ENCODE measurements around the gene NWD2. TPM values are rescaled to one million over a fixed set of nuclear protein-coding genes. Genes with fewer than 3 reads are reported as not detected.

NWD2 gene
- total and polyA plus RNA-seq, 10 of the 15 experiments (the other 5 are each of a cell fraction or from before 2014, with no cell fraction given): not detected

- no peak for TF ChIP-seq PRDM15 (CRISPR knock-in tag; IDR thresholded peaks at IDR 0.05)
- no peak for TF ChIP-seq PAX8 (IDR thresholded peaks at IDR 0.05)
- peak; percentile 69; the same call in 1 of the 2 replicates for TF ChIP-seq PML (IDR thresholded peaks at IDR 0.05; ENCODE audit: low read length)
- TF ChIP-seq ATF2 (IDR thresholded peaks at IDR 0.05; ENCODE audit: low read length): peak; percentile 89
- TF ChIP-seq BCL3 (IDR thresholded peaks at IDR 0.05; ENCODE audit: borderline replicate concordance, insufficient read depth, low read depth, low read length, poor library complexity, severe bottlenecking): no peak
- peak; percentile 74 for TF ChIP-seq ZBED1 (IDR thresholded peaks at IDR 0.05; ENCODE audit: borderline replicate concordance)
- no peak for TF ChIP-seq CHD4 (IDR thresholded peaks at IDR 0.05)
- TF ChIP-seq USF2 (IDR thresholded peaks at IDR 0.05; ENCODE audit: borderline replicate concordance, low read depth, low read length): no peak
- TF ChIP-seq SIN3A (IDR thresholded peaks at IDR 0.05; ENCODE audit: low read depth, low read length): no peak
- TF ChIP-seq ZNF384 (IDR thresholded peaks at IDR 0.05; ENCODE audit: borderline replicate concordance, low read depth, low read length): no peak
- no peak for TF ChIP-seq HDAC2 (IDR thresholded peaks at IDR 0.05)
- no peak for TF ChIP-seq NFYB (IDR thresholded peaks at IDR 0.05; ENCODE audit: insufficient read depth, low read depth, low read length)
- TF ChIP-seq PBX3 (IDR thresholded peaks at IDR 0.05; ENCODE audit: insufficient replicate concordance, low read depth, low read length): no peak
- 0 out of 2 replicates have a peak, but pooled peaks have one; percentile 26 for TF ChIP-seq STAT3 (IDR thresholded peaks at IDR 0.05; ENCODE audit: low read depth, low read length)
- TF ChIP-seq SMC3 (IDR thresholded peaks at IDR 0.05; ENCODE audit: borderline replicate concordance, low read length): no peak
- no peak for TF ChIP-seq STAT1 (conservative IDR thresholded peaks at IDR 0.05)
- 0 out of 2 replicates have a peak, but pooled peaks have one; percentile 7 for TF ChIP-seq TBL1XR1 (IDR thresholded peaks at IDR 0.05; ENCODE audit: low read depth, low read length)
- TF ChIP-seq ZBTB4 (CRISPR knock-in tag; IDR thresholded peaks at IDR 0.05): no peak
Measured at GRCh38 chr4:37400241-37400881, 155.8 kb downstream of the NWD2 start (continued).
